Bronchial epithelial cell (primary cell): Measurements from ENCODE around the gene TMEM45B. TPM values are rescaled to one million over a fixed set of nuclear protein-coding genes. Genes with fewer than 3 reads are reported as not detected.
"Not testable (repeated sequence)": the region's sequence is repeated elsewhere in the genome, so short reads cannot be mapped to it uniquely, and the experiment has no call there.

Experiments used
- DNase-seq: peaks from one replicate; pipeline ENCODE4 v3.0.0-alpha.2; 2010; ENCODE audit warnings: low read depth
- FAIRE-seq: peaks from 2 replicates; lab custom pipeline; 2011; peaks lifted over from hg19 to GRCh38; lab: Jason Lieb, UNC
- H3K27me3 ChIP-seq: 2 replicates; pipeline ENCODE4 v1.5.1; 2011; ENCODE audit warnings: low read length; ENCODE audit not compliant: control insufficient read depth, insufficient read depth
- H3K36me3 ChIP-seq: 2 replicates; pipeline ENCODE4 v1.5.1; 2011; ENCODE audit warnings: low read length; ENCODE audit not compliant: control insufficient read depth, insufficient read depth
- H3K4me3 ChIP-seq: 2 replicates; pipeline ENCODE4 v1.5.1; 2011; ENCODE audit warnings: mild to moderate bottlenecking, low read depth, low read length, control low read depth
- total RNA-seq: library from RNA; depleted of rRNA; stranded (reverse); fragments of >200 nt; gene quantifications from 2 replicates; pipeline ENCODE4 v1.2.1, GENCODE V29; 2014
- TF ChIP-seq, protein P1 (sequence below): IDR thresholded peaks from 2 replicates; pipeline ENCODE4 v1.5.1; 2011; ENCODE audit warnings: mild to moderate bottlenecking, moderate library complexity, low read length, control low read depth, inconsistent platforms; ENCODE audit not compliant: insufficient read depth, severe bottlenecking

The TMEM45B gene
- total RNA-seq, 1 donor from 2014 or later: 162 TPM

GRCh38 chr11:129825380-129825779 is 9.7 kb downstream of the TMEM45B start:
- DNase-seq: peak; percentile 99

DNA sequence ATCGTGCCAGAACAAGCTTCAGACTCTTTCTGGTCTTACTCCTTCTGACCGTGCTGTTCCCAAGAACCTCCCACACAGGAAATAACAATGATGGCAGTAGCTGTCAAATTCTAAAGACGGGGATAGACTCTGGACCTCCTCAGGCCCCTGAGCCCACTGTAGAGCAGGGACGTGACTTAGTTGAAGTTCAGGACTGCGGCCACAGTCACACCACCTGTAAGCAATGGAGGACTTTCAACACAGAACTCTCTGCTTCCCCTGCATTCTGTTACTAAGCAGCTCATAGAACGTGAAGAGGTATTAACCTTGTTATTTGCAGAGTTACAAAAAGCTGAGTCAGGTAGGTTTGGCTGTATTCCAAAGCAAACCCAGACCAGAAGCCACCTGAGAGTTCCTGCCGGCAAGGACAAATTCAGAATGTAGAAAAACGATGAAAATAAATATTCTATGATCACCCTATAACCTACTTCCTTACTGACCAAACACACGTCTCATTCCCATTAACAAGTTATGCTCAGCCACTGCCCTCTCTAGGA is 12.7 kb downstream of the TMEM45B start:
- peak; percentile 82 for FAIRE-seq
- peak; percentile 95 for DNase-seq
- TF ChIP-seq, protein P1, sequence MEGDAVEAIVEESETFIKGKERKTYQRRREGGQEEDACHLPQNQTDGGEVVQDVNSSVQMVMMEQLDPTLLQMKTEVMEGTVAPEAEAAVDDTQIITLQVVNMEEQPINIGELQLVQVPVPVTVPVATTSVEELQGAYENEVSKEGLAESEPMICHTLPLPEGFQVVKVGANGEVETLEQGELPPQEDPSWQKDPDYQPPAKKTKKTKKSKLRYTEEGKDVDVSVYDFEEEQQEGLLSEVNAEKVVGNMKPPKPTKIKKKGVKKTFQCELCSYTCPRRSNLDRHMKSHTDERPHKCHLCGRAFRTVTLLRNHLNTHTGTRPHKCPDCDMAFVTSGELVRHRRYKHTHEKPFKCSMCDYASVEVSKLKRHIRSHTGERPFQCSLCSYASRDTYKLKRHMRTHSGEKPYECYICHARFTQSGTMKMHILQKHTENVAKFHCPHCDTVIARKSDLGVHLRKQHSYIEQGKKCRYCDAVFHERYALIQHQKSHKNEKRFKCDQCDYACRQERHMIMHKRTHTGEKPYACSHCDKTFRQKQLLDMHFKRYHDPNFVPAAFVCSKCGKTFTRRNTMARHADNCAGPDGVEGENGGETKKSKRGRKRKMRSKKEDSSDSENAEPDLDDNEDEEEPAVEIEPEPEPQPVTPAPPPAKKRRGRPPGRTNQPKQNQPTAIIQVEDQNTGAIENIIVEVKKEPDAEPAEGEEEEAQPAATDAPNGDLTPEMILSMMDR: no peak
- Histone ChIP-seq H3K27me3 (no peaks in the 10 kb centered on the region), H3K36me3 (peaks cover 2% of the 10 kb centered on the region), H3K4me3 (no peak overlapping the region)

More at GRCh38 chr11:129825380-129825779, 9.7 kb downstream of the TMEM45B start:
- FAIRE-seq: peak; percentile 98
- TF ChIP-seq, protein P1: no peak
- H3K27me3 ChIP-seq: no peaks in the 10 kb centered on the region
- H3K36me3 ChIP-seq: peaks cover 2% of the 10 kb centered on the region
- no peak overlapping the region for H3K4me3 ChIP-seq

GRCh38 chr11:129829497-129829896 is 13.8 kb downstream of the TMEM45B start:
- DNase-seq (peak; percentile 97), FAIRE-seq (peak; percentile 43)
- H3K36me3 ChIP-seq, H3K4me3 ChIP-seq, H3K27me3 ChIP-seq: not testable (repeated sequence)

DNA sequence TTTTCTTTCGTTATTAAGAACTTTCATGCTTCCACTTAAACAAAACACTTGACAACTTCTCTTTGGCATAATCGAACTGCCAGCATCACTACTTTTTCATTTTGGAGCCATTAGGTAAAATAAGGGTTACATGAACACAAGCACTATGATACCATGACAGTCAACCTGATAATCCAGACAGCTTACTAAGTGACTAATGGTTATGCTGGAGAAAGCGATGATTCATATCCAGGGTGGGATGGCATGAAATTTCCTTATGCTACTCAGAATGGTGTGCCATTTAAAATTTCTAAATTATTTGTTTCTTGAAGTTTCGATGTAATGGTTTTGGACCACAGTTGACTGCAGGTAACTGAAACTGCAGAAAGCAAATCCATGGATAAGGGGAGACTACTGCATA is 15.6 kb downstream of the TMEM45B start:
- not testable (repeated sequence) for H3K27me3 ChIP-seq, H3K4me3 ChIP-seq, FAIRE-seq, H3K36me3 ChIP-seq
- DNase-seq: peak; percentile 91

- not testable (repeated sequence) for FAIRE-seq, H3K36me3 ChIP-seq, H3K27me3 ChIP-seq, H3K4me3 ChIP-seq
- DNase-seq: peak; percentile 65
These were observed 17.6 kb downstream of the TMEM45B start for GRCh38 chr11:129833260-129833659.

- H3K36me3 ChIP-seq, H3K4me3 ChIP-seq, H3K27me3 ChIP-seq, FAIRE-seq: not testable (repeated sequence)
- peak; percentile 90 for DNase-seq
These were observed 20.8 kb downstream of the TMEM45B start for GRCh38 chr11:129836423-129836891.

GRCh38 chr11:129836979-129837378 is 21.3 kb downstream of the TMEM45B start:
- no peak for FAIRE-seq
- H3K4me3 ChIP-seq: no peak overlapping the region
- H3K36me3 ChIP-seq: no peaks in the 10 kb centered on the region
- TF ChIP-seq, protein P1: no peak
- H3K27me3 ChIP-seq: no peaks in the 10 kb centered on the region
- no peak for DNase-seq

GRCh38 chr11:129840236-129840635 is 24.6 kb downstream of the TMEM45B start:
- TF ChIP-seq, protein P1: no peak
- Histone ChIP-seq H3K27me3 (no peaks in the 10 kb centered on the region), H3K4me3 (no peak overlapping the region), H3K36me3 (no peaks in the 10 kb centered on the region)
- no peak for FAIRE-seq
- DNase-seq: peak; percentile 69
